ENCODE measurements around the gene CARS2.

Gene CARS2

DNA sequence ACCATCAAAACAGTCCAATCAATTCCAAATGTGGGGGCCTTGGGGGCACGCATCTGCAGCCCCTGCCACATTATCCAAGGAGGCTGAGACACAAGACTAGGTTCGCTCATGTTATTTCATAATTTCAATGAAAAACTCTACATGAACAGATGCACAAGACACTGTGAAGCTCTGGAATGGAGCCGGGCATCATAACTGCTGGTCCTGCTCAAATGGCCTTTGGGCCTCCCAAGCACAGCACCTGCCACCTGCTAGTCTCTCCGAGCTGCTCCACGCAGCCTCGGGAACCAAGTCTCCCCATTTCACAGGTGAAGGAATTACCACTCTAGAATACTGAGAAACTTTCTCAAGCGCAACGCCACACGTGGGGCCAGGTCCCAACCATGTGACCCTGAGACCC lies 16.9 kb downstream of the CARS2 start:
- TF ChIP-seq EZH2 (IDR thresholded peaks at IDR 0.05) (no peak), POLR2AphosphoS5 (IDR thresholded peaks at IDR 0.05; ENCODE audit: borderline replicate concordance, low read depth, low read length) (no peak), FOXP2 (optimal IDR thresholded peaks at IDR 0.05; ENCODE audit: control extremely low read depth, extremely low read length, insufficient read depth) (no peak)
- Histone ChIP-seq H3K36me3 (ENCODE audit: insufficient read depth, low read length) (peaks cover 7% of the 10 kb centered on the region; the same call in 1 of the 2 replicates), H3K9ac (ENCODE audit: insufficient read length) (no peak overlapping the region), H3K27ac (no peak overlapping the region), H3K9me3 (ENCODE audit: low read depth, low read length) (no peaks in the 10 kb centered on the region), H3K4me3 (no peak overlapping the region)
- DNase-seq (ENCODE audit: low read depth, low spot score), result no peak

- H3K36me3 ChIP-seq (ENCODE audit: insufficient read depth, low read length), result peaks cover 11% of the 10 kb centered on the region; the same call in 1 of the 2 replicates
- no peak for DNase-seq (ENCODE audit: low read depth, low spot score)
- TF ChIP-seq EZH2 (IDR thresholded peaks at IDR 0.05), result no peak
- no peak for TF ChIP-seq FOXP2 (optimal IDR thresholded peaks at IDR 0.05; ENCODE audit: control extremely low read depth, extremely low read length, insufficient read depth)
- TF ChIP-seq POLR2AphosphoS5 (IDR thresholded peaks at IDR 0.05; ENCODE audit: borderline replicate concordance, low read depth, low read length), result no peak
- H3K4me3 ChIP-seq, result no peak overlapping the region
- no peak overlapping the region for H3K27ac ChIP-seq
- H3K9ac ChIP-seq (ENCODE audit: insufficient read length), result no peak overlapping the region
- H3K9me3 ChIP-seq (ENCODE audit: low read depth, low read length), result no peaks in the 10 kb centered on the region
Measured at GRCh38 chr13:110687736-110688135, 18.2 kb downstream of the CARS2 start.

GRCh38 chr13:110685305-110686020 lies 20.5 kb downstream of the CARS2 start:
- Histone ChIP-seq H3K9ac (ENCODE audit: insufficient read length) (no peak overlapping the region), H3K9me3 (ENCODE audit: low read depth, low read length) (no peaks in the 10 kb centered on the region), H3K36me3 (ENCODE audit: insufficient read depth, low read length) (peaks cover 18% of the 10 kb centered on the region; the same call in 1 of the 2 replicates), H3K4me3 (no peak overlapping the region), H3K27ac (no peak overlapping the region)
- TF ChIP-seq POLR2AphosphoS5 (IDR thresholded peaks at IDR 0.05; ENCODE audit: borderline replicate concordance, low read depth, low read length) (no peak), EZH2 (IDR thresholded peaks at IDR 0.05) (no peak), FOXP2 (optimal IDR thresholded peaks at IDR 0.05; ENCODE audit: control extremely low read depth, extremely low read length, insufficient read depth) (no peak)
- DNase-seq (ENCODE audit: low read depth, low spot score), result no peak

DNA sequence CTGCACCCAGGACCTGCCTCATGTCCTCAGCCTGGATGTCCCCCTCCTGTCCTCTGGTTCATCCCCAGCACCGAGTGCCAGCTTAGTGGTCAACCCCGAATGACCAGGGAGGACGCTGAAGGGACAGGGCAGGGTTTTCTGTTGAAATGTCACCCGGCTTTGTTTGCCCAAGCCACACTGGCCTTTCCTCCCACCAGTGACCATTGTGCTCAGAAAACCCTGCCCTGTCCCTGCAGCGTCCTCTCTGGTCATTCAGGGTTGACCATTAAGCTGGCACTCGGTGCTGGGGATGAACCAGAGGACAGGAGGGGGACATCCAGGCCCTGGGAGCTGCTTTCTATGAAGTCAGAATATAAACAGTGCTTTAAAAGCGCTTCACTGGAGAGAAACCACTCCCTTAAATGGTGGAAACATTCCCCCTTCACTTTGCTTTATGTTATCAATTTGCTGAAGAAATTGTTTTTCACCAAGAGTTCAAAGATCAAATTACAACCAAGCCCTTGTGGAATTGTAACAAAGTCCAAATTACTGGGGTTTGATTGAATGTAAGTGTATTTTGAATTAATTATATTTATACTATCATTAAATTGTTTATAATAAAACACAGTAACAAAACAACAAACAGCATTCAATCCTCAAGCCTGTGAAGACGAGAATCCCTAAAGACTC lies 21.4 kb downstream of the CARS2 start:
- no peak overlapping the region for H3K4me3 ChIP-seq
- H3K9ac ChIP-seq (ENCODE audit: insufficient read length), result no peak overlapping the region
- TF ChIP-seq POLR2AphosphoS5 (IDR thresholded peaks at IDR 0.05; ENCODE audit: borderline replicate concordance, low read depth, low read length) (no peak), FOXP2 (optimal IDR thresholded peaks at IDR 0.05; ENCODE audit: control extremely low read depth, extremely low read length, insufficient read depth) (no peak), EZH2 (IDR thresholded peaks at IDR 0.05) (no peak)
- no peak overlapping the region for H3K27ac ChIP-seq
- H3K9me3 ChIP-seq (ENCODE audit: low read depth, low read length), result no peaks in the 10 kb centered on the region
- peaks cover 18% of the 10 kb centered on the region; the same call in 1 of the 2 replicates for H3K36me3 ChIP-seq (ENCODE audit: insufficient read depth, low read length)
- DNase-seq (ENCODE audit: low read depth, low spot score), result no peak

DNA sequence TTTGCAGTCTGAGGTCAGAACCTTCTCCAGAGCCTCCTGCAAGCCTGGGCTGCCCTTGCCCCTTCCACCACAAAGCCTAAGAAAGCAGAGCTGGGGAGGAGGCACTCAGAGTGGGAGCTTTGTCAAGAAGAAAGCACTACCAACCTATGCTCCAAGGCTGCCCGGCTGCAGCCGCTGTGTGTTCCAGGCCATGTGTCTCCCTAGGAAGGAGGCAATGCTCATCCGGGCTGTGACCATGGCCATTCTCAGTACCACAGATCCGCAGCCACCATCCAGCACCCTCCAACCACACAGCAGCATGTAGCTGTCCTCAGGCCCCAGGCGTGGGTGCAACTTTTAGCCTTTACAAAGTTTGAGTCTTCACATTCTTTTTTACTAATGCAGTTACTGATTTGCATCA lies 22.0 kb downstream of the CARS2 start:
- H3K36me3 ChIP-seq (ENCODE audit: insufficient read depth, low read length), result peaks cover 18% of the 10 kb centered on the region; the same call in 1 of the 2 replicates

GRCh38 chr13:110683203-110683883 lies 22.6 kb downstream of the CARS2 start:
- DNase-seq (ENCODE audit: low read depth, low spot score), result no peak
- Histone ChIP-seq H3K9ac (ENCODE audit: insufficient read length) (no peak overlapping the region), H3K9me3 (ENCODE audit: low read depth, low read length) (no peaks in the 10 kb centered on the region), H3K36me3 (ENCODE audit: insufficient read depth, low read length) (peaks cover 21% of the 10 kb centered on the region; the same call in 1 of the 2 replicates), H3K27ac (no peak overlapping the region), H3K4me3 (no peak overlapping the region)
- TF ChIP-seq POLR2AphosphoS5 (IDR thresholded peaks at IDR 0.05; ENCODE audit: borderline replicate concordance, low read depth, low read length), result no peak
- TF ChIP-seq FOXP2 (optimal IDR thresholded peaks at IDR 0.05; ENCODE audit: control extremely low read depth, extremely low read length, insufficient read depth), result no peak
- TF ChIP-seq EZH2 (IDR thresholded peaks at IDR 0.05), result no peak

More for the DNA sequence above, 22.0 kb downstream of the CARS2 start:
- Histone ChIP-seq H3K4me3 (no peak overlapping the region), H3K9ac (ENCODE audit: insufficient read length) (no peak overlapping the region), H3K27ac (no peak overlapping the region), H3K9me3 (ENCODE audit: low read depth, low read length) (no peaks in the 10 kb centered on the region)
- no peak for DNase-seq (ENCODE audit: low read depth, low spot score)
- TF ChIP-seq FOXP2 (optimal IDR thresholded peaks at IDR 0.05; ENCODE audit: control extremely low read depth, extremely low read length, insufficient read depth), result no peak
- no peak for TF ChIP-seq EZH2 (IDR thresholded peaks at IDR 0.05)
- TF ChIP-seq POLR2AphosphoS5 (IDR thresholded peaks at IDR 0.05; ENCODE audit: borderline replicate concordance, low read depth, low read length), result no peak

DNA sequence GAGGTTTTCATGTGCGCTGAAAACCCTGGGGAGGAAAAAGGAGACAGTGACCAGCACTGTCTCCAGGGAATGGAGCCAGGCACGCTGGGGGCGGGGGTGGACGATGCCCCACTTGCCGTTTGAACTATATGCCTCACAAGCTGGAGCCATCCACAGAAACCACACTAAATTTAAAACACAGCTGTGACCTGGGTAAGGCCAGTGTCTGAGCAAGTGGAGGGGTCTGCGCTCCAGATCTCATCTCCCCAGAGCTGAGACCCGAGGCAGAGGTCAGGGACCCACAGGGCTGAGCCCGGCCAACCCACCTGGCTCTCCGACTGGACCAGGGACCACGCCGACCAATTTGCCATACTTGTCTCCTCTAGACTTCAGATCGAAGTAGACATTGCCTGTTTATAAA lies 23.2 kb downstream of the CARS2 start:
- peaks cover 22% of the 10 kb centered on the region; the same call in 1 of the 2 replicates for H3K36me3 ChIP-seq (ENCODE audit: insufficient read depth, low read length)
- DNase-seq (ENCODE audit: low read depth, low spot score), result no peak

More for the DNA sequence above, 23.2 kb downstream of the CARS2 start:
- Histone ChIP-seq H3K9me3 (ENCODE audit: low read depth, low read length) (no peaks in the 10 kb centered on the region), H3K9ac (ENCODE audit: insufficient read length) (no peak overlapping the region), H3K4me3 (no peak overlapping the region), H3K27ac (no peak overlapping the region)
- TF ChIP-seq FOXP2 (optimal IDR thresholded peaks at IDR 0.05; ENCODE audit: control extremely low read depth, extremely low read length, insufficient read depth) (no peak), EZH2 (IDR thresholded peaks at IDR 0.05) (no peak), POLR2AphosphoS5 (IDR thresholded peaks at IDR 0.05; ENCODE audit: borderline replicate concordance, low read depth, low read length) (no peak)

Data from SK-N-MC (cell line).